HG03354 (cell line): ENCODE data around the gene CUEDC1.
A peak's percentile ranks its signal among the peaks of the same experiment; 100 is the strongest.
"Not testable (repeated sequence)": the region's sequence is repeated elsewhere in the genome, so short reads cannot be mapped to it uniquely, and the experiment has no call there.

Experiments
- ATAC-seq: cut with Tn5 transposase; IDR thresholded peaks from one replicate; pipeline ENCODE4 v1.9.1; 2021; ENCODE audit warnings: mild to moderate bottlenecking; ENCODE audit not compliant: unreplicated experiment, poor library complexity, severe bottlenecking

Gene CUEDC1

GRCh38 chr17:57962279-57963148, 7.3 kb upstream of the CUEDC1 start:
- ATAC-seq, result no peak

GRCh38 chr17:57959929-57960328, 4.7 kb upstream of the CUEDC1 start:
- no peak for ATAC-seq

- ATAC-seq, result not testable (repeated sequence)
Observed at GRCh38 chr17:57958391-57958790, 3.2 kb upstream of the CUEDC1 start.

- ATAC-seq, result no peak
Observed at GRCh38 chr17:57957886-57958285, 2.7 kb upstream of the CUEDC1 start.

- no peak for ATAC-seq
Observed at GRCh38 chr17:57957120-57957850, 2.1 kb upstream of the CUEDC1 start.

GRCh38 chr17:57956291-57957119, 1.3 kb upstream of the CUEDC1 start:
- peak; percentile 77 for ATAC-seq

GRCh38 chr17:57954397-57955182, 622 bp downstream of the CUEDC1 start:
- peak; percentile 10 for ATAC-seq

- ATAC-seq, result no peak
Observed at GRCh38 chr17:57953705-57954396, 1.4 kb downstream of the CUEDC1 start.

- no peak for ATAC-seq
Observed at GRCh38 chr17:57953219-57953618, 2.0 kb downstream of the CUEDC1 start.

GRCh38 chr17:57949649-57950048, 5.6 kb downstream of the CUEDC1 start:
- ATAC-seq, result no peak

- ATAC-seq, result no peak
Observed at GRCh38 chr17:57948555-57949420, 6.4 kb downstream of the CUEDC1 start.

GRCh38 chr17:57948169-57948554, 7.0 kb downstream of the CUEDC1 start:
- no peak for ATAC-seq

GRCh38 chr17:57947369-57947768, 7.8 kb downstream of the CUEDC1 start:
- ATAC-seq, result no peak

- peak; percentile 95 for ATAC-seq
Observed at GRCh38 chr17:57946798-57947358, 8.3 kb downstream of the CUEDC1 start.

GRCh38 chr17:57945996-57946797, 9.0 kb downstream of the CUEDC1 start:
- peak; percentile 16 for ATAC-seq

GRCh38 chr17:57944908-57945307, 10.3 kb downstream of the CUEDC1 start:
- ATAC-seq, result no peak

- no peak for ATAC-seq
Observed at GRCh38 chr17:57943645-57944044, 11.6 kb downstream of the CUEDC1 start.
